ENCODE results near the gene TRMT61B. TPM values are rescaled to one million over a fixed set of nuclear protein-coding genes. Genes with fewer than 3 reads are reported as not detected.

Gene TRMT61B
- total and polyA plus RNA-seq, 2 of the 13 experiments (the other 11 are each of a cell fraction or from before 2014, with no cell fraction given): 19.7 to 23.5 TPM

GRCh38 chr2:28870146-28870891, at the start of gene TRMT61B (continued):
- TF ChIP-seq ZNF142 (CRISPR knock-in tag; IDR thresholded peaks at IDR 0.05) (peak; percentile 77), MYNN (CRISPR knock-in tag; IDR thresholded peaks at IDR 0.05; ENCODE audit: low read depth) (peak; percentile 91; the same call in 1 of the 2 replicates), ZNF766 (CRISPR knock-in tag; IDR thresholded peaks at IDR 0.05; ENCODE audit: borderline replicate concordance) (peak; percentile 97), HNRNPL (IDR thresholded peaks at IDR 0.05; ENCODE audit: low read depth, low read length) (no peak), ZNF709 (CRISPR knock-in tag; IDR thresholded peaks at IDR 0.05) (0 out of 2 replicates have a peak, but pooled peaks have one; percentile 42), MAFK (conservative IDR thresholded peaks at IDR 0.05 in 1 of 2, IDR thresholded peaks at IDR 0.05 in 1 of 2; ENCODE audit: low read length in 2 of 2) (peak in 1 of 2 experiments; percentile 52; a peak in 2 of 4 replicates), ZSCAN12 (CRISPR knock-in tag; IDR thresholded peaks at IDR 0.05) (peak; percentile 26), SATB2 (CRISPR knock-in tag; IDR thresholded peaks at IDR 0.05) (no peak; the same call in none of the 2 replicates), SKIL (CRISPR knock-in tag; IDR thresholded peaks at IDR 0.05; ENCODE audit: borderline replicate concordance) (peak; percentile 41; the same call in 1 of the 2 replicates), ZNF275 (CRISPR knock-in tag; IDR thresholded peaks at IDR 0.05; ENCODE audit: borderline replicate concordance) (no peak), CSRNP2 (CRISPR knock-in tag; conservative IDR thresholded peaks at IDR 0.05; ENCODE audit: low read depth) (no peak), ADNP (CRISPR knock-in tag; IDR thresholded peaks at IDR 0.05) (no peak), ZNF703 (CRISPR knock-in tag; IDR thresholded peaks at IDR 0.05; ENCODE audit: borderline replicate concordance) (peak; percentile 66; the same call in 1 of the 2 replicates), ZFP91 (CRISPR knock-in tag; IDR thresholded peaks at IDR 0.05; ENCODE audit: borderline replicate concordance) (peak; percentile 98), EED (CRISPR knock-in tag; IDR thresholded peaks at IDR 0.05) (peak; percentile 93)
